DND-41 (cell line): ENCODE data around the gene ZNF431.

Experiments
- ATAC-seq: fragments of 200-7000 bp; cut with Tn5 transposase; 3 replicates; pipeline ENCODE4 v1.9.1; 2021; ENCODE audit warnings: low read depth; ENCODE audit not compliant: insufficient read depth
- DNase-seq: peaks from one replicate; pipeline ENCODE4 v3.0.0-alpha.2; 2020
- H2AFZ ChIP-seq: 2 replicates; pipeline ENCODE4 v1.6.0; 2012; ENCODE audit warnings: low read depth, low read length
- H3K27ac ChIP-seq: 2 replicates; pipeline ENCODE4 v1.5.1; 2012; ENCODE audit warnings: low read length, inconsistent platforms
- H3K27me3 ChIP-seq: fragments of 200-600 bp; sonication (generic); 2 replicates; pipeline ENCODE4 v1.6.0; 2012; ENCODE audit warnings: low read length, mild to moderate bottlenecking, inconsistent platforms; ENCODE audit not compliant: insufficient read depth, poor library complexity
- H3K36me3 ChIP-seq: 2 replicates; pipeline ENCODE4 v1.5.1; 2012; ENCODE audit warnings: low read length, inconsistent platforms; ENCODE audit not compliant: insufficient read depth
- H3K4me1 ChIP-seq: 2 replicates; pipeline ENCODE4 v1.5.1; 2012; ENCODE audit warnings: mild to moderate bottlenecking, low read length; ENCODE audit not compliant: insufficient read depth
- H3K4me2 ChIP-seq: 2 replicates; pipeline ENCODE4 v1.6.0; 2012; ENCODE audit warnings: mild to moderate bottlenecking, moderate library complexity, low read length, inconsistent platforms; ENCODE audit not compliant: insufficient read depth
- H3K4me3 ChIP-seq, 2 experiments: fragments of 200-600 bp in 1 of 2; shearing (Covaris generic) in 1 of 2; 2 replicates each; pipeline ENCODE4 v1.5.1; 2012 to 2016; ENCODE audit warnings: inconsistent platforms in 2 of 2, low read length in 2 of 2, mild to moderate bottlenecking in 2 of 2, low read depth in 1 of 2, moderate library complexity in 1 of 2
- H3K79me2 ChIP-seq: 2 replicates; pipeline ENCODE4 v1.6.0; 2012; ENCODE audit warnings: low read length, inconsistent platforms; ENCODE audit not compliant: insufficient read depth
- H3K9ac ChIP-seq: 2 replicates; pipeline ENCODE4 v1.6.0; 2012; ENCODE audit warnings: low read depth, mild to moderate bottlenecking, inconsistent platforms, low read length, moderate library complexity
- H3K9me3 ChIP-seq: 2 replicates; pipeline ENCODE4 v1.5.1; 2012; ENCODE audit warnings: low read length, moderate library complexity, mild to moderate bottlenecking, inconsistent platforms; ENCODE audit not compliant: insufficient read depth, severe bottlenecking
- H4K20me1 ChIP-seq: 2 replicates; pipeline ENCODE4 v1.6.0; 2012; ENCODE audit warnings: low read length; ENCODE audit not compliant: insufficient read depth
- CTCF ChIP-seq: IDR thresholded peaks from 2 replicates; pipeline ENCODE4 v1.5.1; 2012; ENCODE audit warnings: borderline replicate concordance, low read length, moderate library complexity, mild to moderate bottlenecking; ENCODE audit not compliant: poor library complexity, severe bottlenecking; ENCODE audit errors: extremely low read depth
- EZH2 ChIP-seq: IDR thresholded peaks from 3 replicates; pipeline ENCODE4 v1.6.1; 2012; ENCODE audit warnings: borderline replicate concordance, low read depth, mild to moderate bottlenecking, moderate library complexity, low read length, inconsistent platforms; ENCODE audit not compliant: severe bottlenecking

ZNF431 gene

GRCh38 chr19:21158523-21159135, 16.8 kb downstream of the ZNF431 start:
- H4K20me1 ChIP-seq: peaks cover 7% of the 10 kb centered on the region; the same call in 1 of the 2 replicates
- H3K79me2 ChIP-seq: peaks cover 89% of the 10 kb centered on the region
- peaks cover 66% of the 10 kb centered on the region for H3K36me3 ChIP-seq
- H3K4me1 ChIP-seq: no peaks in the 10 kb centered on the region
- H3K4me2 ChIP-seq: no peak overlapping the region
- no peaks in the 10 kb centered on the region for H3K9me3 ChIP-seq
- ATAC-seq (no peak), DNase-seq (no peak)
- no peak overlapping the region for H3K4me3 ChIP-seq
- no peaks in the 10 kb centered on the region for H3K27me3 ChIP-seq
- no peak overlapping the region for H2AFZ ChIP-seq
- H3K9ac ChIP-seq: no peak overlapping the region
- no peak overlapping the region for H3K27ac ChIP-seq
- TF ChIP-seq CTCF: no peak
- no peak for TF ChIP-seq EZH2

- Histone ChIP-seq H3K4me3 (no peak overlapping the region), H3K4me1 (no peaks in the 10 kb centered on the region), H3K27ac (no peak overlapping the region), H3K79me2 (peaks cover 70% of the 10 kb centered on the region), H3K4me2 (no peak overlapping the region), H3K9ac (no peak overlapping the region), H2AFZ (no peak overlapping the region), H3K36me3 (peaks cover 84% of the 10 kb centered on the region), H3K9me3 (no peaks in the 10 kb centered on the region), H3K27me3 (no peaks in the 10 kb centered on the region), H4K20me1 (peaks cover 7% of the 10 kb centered on the region; the same call in 1 of the 2 replicates)
- TF ChIP-seq CTCF (no peak), EZH2 (no peak)
- ATAC-seq (no peak), DNase-seq (no peak)
These were observed 22.7 kb downstream of the ZNF431 start for GRCh38 chr19:21164541-21164940.

- Histone ChIP-seq H4K20me1 (no peaks in the 10 kb centered on the region), H3K9ac (no peak overlapping the region), H3K9me3 (no peaks in the 10 kb centered on the region), H3K4me2 (no peak overlapping the region), H3K27me3 (no peaks in the 10 kb centered on the region), H3K4me3 (no peak overlapping the region), H2AFZ (no peak overlapping the region), H3K4me1 (no peaks in the 10 kb centered on the region), H3K27ac (no peak overlapping the region), H3K79me2 (peaks cover 58% of the 10 kb centered on the region), H3K36me3 (peaks cover 89% of the 10 kb centered on the region)
- TF ChIP-seq EZH2: no peak
- TF ChIP-seq CTCF: no peak
- DNase-seq: no peak
- no peak for ATAC-seq
These were observed 24.6 kb downstream of the ZNF431 start for GRCh38 chr19:21166436-21166835.
